ENCODE measurements around the gene CAPN14.

- TF ChIP-seq MXI1 (IDR thresholded peaks at IDR 0.05; ENCODE audit: borderline replicate concordance, low read depth, low read length) = no peak
- no peak for TF ChIP-seq CTCF (conservative IDR thresholded peaks at IDR 0.05; ENCODE audit: low read depth, low read length)
- no peak for TF ChIP-seq POLR2A (IDR thresholded peaks at IDR 0.05; ENCODE audit: low read depth, low read length)
- no peak for TF ChIP-seq BHLHE40 (IDR thresholded peaks at IDR 0.05; ENCODE audit: low read depth, low read length)
- TF ChIP-seq, protein P1, sequence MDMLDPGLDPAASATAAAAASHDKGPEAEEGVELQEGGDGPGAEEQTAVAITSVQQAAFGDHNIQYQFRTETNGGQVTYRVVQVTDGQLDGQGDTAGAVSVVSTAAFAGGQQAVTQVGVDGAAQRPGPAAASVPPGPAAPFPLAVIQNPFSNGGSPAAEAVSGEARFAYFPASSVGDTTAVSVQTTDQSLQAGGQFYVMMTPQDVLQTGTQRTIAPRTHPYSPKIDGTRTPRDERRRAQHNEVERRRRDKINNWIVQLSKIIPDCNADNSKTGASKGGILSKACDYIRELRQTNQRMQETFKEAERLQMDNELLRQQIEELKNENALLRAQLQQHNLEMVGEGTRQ (IDR thresholded peaks at IDR 0.05; ENCODE audit: low read depth, low read length) = no peak
- no peak for TF ChIP-seq RFX5 (IDR thresholded peaks at IDR 0.05; ENCODE audit: low read depth, low read length)
- no peak for TF ChIP-seq RAD21 (IDR thresholded peaks at IDR 0.05; ENCODE audit: low read length)
These were observed 34.5 kb upstream of the CAPN14 start for GRCh38 chr2:31251851-31252250.
